Measurements from ENCODE around the gene KDM4D. TPM values are rescaled to one million over a fixed set of nuclear protein-coding genes. Genes with fewer than 3 reads are reported as not detected.

Gene KDM4D
- 0.21 TPM for total RNA-seq (2013)
- polyA plus RNA-seq (under 1 TPM in 2 of 3 donors, not detected in 1; 0.03 to 0.16 TPM), polyA minus RNA-seq (0.14 TPM in 1 of 2 replicates, not detected in the other), total RNA-seq (0 to 1.3 (median 0.13) reads per million in 11 experiments)

DNA sequence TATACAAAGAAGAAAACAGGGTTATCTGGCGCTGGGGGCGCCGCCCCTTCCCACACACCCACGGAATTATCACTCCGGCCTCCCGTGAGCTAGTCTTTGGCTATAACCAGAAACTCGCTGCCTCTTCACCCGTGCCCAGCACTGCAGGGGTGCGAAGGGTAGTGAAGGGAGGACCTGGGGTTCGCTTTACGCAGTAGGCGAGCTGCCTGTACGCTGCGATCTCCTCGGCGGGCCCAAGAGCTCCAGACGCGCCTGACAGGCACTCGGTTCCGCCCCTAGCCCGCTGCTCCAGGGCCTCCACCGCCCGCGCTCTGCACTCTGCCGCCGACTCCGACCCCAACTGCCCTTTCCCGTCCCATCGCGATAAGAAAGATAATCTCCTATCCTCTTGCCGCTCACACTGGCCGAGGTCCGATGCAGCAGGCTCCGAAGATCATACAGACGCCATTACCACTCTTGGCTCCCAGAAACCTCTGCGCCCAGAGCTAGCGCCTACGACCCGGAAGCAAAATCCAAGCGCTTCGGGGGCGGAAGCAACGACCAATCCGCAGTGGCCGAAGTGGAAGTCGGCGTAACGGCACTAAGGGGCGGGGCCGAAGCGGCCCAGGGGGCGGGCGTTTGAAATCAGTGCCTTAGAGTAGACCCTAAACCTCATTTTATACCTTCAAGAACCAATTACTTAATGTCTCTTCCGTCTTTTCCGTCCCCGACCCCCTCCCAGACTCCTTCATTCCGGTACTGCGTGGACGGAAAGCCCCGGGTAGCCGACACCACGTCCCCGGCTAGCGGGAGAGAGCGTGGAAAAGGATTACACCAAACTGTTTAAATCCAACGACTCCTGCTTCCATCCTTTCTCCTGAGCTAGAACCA is at the start of gene KDM4D, which contains the start of gene CWC15:
Gene KDM4D (plus strand): TSS at position 611 of the 870 bp plus-strand sequence. CDS start 23,664 bp downstream, outside the sequence.
Gene CWC15 (minus strand): TSS at position 458 of the 870 bp plus-strand sequence. CDS start 1,371 bp downstream, outside the sequence.
- peaks cover 5% of the 10 kb centered on the region for H3K4me1 Mint-ChIP-seq
- Histone ChIP-seq H4K20me1 (ENCODE audit: insufficient read depth, low read length) (no peaks in the 10 kb centered on the region), H3K79me2 (ENCODE audit: insufficient read depth, low read length) (peaks cover 17% of the 10 kb centered on the region), H3K27me3 (ENCODE audit: control insufficient read depth in 2 of 2, insufficient read depth in 2 of 2, low read length in 2 of 2) (peaks cover 0 to 2% of the 10 kb centered on the region in 2 donors), H3K4me1 (ENCODE audit: control insufficient read depth in 1 of 2, insufficient read depth in 2 of 2, low read length in 2 of 2) (peaks cover 12 to 16% of the 10 kb centered on the region in 2 donors), H3K9ac (ENCODE audit: insufficient read depth, low read length, poor library complexity, severe bottlenecking) (peak within 1 kb of the TSS; percentile 92), H2AFZ (ENCODE audit: insufficient read depth, low read depth, low read length, poor library complexity, severe bottlenecking) (peak within 1 kb of the TSS; percentile 98), H3K4me3 (replicated peaks in 1 of 3; ENCODE audit: low read depth in 2 of 3, low read length in 3 of 3) (peak within 1 kb of the TSS; percentile 67 to 93 (median 91)), H3K9me3 (replicated peaks in 1 of 2; ENCODE audit: control insufficient read depth in 1 of 2, insufficient read depth in 1 of 2, low read length in 2 of 2) (no peaks in the 10 kb centered on the region), H3K4me2 (replicated peaks; ENCODE audit: extremely low read depth, low read length, poor library complexity, severe bottlenecking) (peak within 1 kb of the TSS; percentile 90), H3K27ac (ENCODE audit: low read depth in 1 of 2, low read length in 2 of 2) (peak within 1 kb of the TSS; percentile 71 to 94), H3K36me3 (replicated peaks in 1 of 2; ENCODE audit: control insufficient read depth in 1 of 2, insufficient read depth in 2 of 2, low read length in 2 of 2) (peaks cover 32 to 37% of the 10 kb centered on the region in 2 donors)
- peaks cover 0 to 4% (median 2%) of the 10 kb centered on the region in 3 donors for H3K27me3 Mint-ChIP-seq (ENCODE audit: low read depth in 3 of 3)
- H3K27ac Mint-ChIP-seq = peak within 1 kb of the TSS; percentile 92 to 99 (median 95)
- no peak for TF ChIP-seq CTCF (IDR thresholded peaks at IDR 0.05)
- DNase-seq = peak; percentile 88 to 93 (median 88)
- peak within 1 kb of the TSS; percentile 96 to 100 for H3K4me3 Mint-ChIP-seq
- peaks cover 0 to 5% (median 0%) of the 10 kb centered on the region in 7 donors for H3K9me3 Mint-ChIP-seq
- under 1% methylated on average over 54 of the region's 66 CpGs for WGBS (ENCODE audit: insufficient coverage)
- intact Hi-C loops (cut with micrococcal nuclease) = loop anchor here (5.0 kb wide), 1 partner anchor 814 kb away; the partner anchor contains the start of gene FAM76B (in 2 of the 2)
- H3K36me3 Mint-ChIP-seq = peaks cover 34 to 37% of the 10 kb centered on the region in 2 donors

- Histone ChIP-seq H3K27me3 (ENCODE audit: control insufficient read depth in 2 of 2, insufficient read depth in 2 of 2, low read length in 2 of 2) (no peaks in the 10 kb centered on the region), H3K4me2 (replicated peaks; ENCODE audit: extremely low read depth, low read length, poor library complexity, severe bottlenecking) (no peak overlapping the region), H3K4me1 (ENCODE audit: control insufficient read depth in 1 of 2, insufficient read depth in 2 of 2, low read length in 2 of 2) (peaks cover 11 to 13% of the 10 kb centered on the region in 2 donors), H3K36me3 (replicated peaks in 1 of 2; ENCODE audit: control insufficient read depth in 1 of 2, insufficient read depth in 2 of 2, low read length in 2 of 2) (no peaks in the 10 kb centered on the region), H3K4me3 (replicated peaks in 1 of 3; ENCODE audit: low read depth in 2 of 3, low read length in 3 of 3) (no peak overlapping the region), H4K20me1 (ENCODE audit: insufficient read depth, low read length) (no peaks in the 10 kb centered on the region), H3K79me2 (ENCODE audit: insufficient read depth, low read length) (no peaks in the 10 kb centered on the region), H3K27ac (ENCODE audit: low read depth in 1 of 2, low read length in 2 of 2) (no peak overlapping the region), H2AFZ (ENCODE audit: insufficient read depth, low read depth, low read length, poor library complexity, severe bottlenecking) (peak overlapping the region; percentile 9), H3K9me3 (replicated peaks in 1 of 2; ENCODE audit: control insufficient read depth in 1 of 2, insufficient read depth in 1 of 2, low read length in 2 of 2) (no peaks in the 10 kb centered on the region), H3K9ac (ENCODE audit: insufficient read depth, low read length, poor library complexity, severe bottlenecking) (no peak overlapping the region)
- Mint-ChIP-seq H3K4me1 (peaks cover 37% of the 10 kb centered on the region), H3K4me3 (no peak overlapping the region), H3K27me3 (ENCODE audit: low read depth in 3 of 3) (peaks cover 0 to 3% (median 2%) of the 10 kb centered on the region in 3 donors), H3K36me3 (no peaks in the 10 kb centered on the region), H3K27ac (no peak overlapping the region), H3K9me3 (peaks cover 0 to 7% (median 3%) of the 10 kb centered on the region in 7 donors)
- 55% methylated on average over 4 of the region's 6 CpGs for WGBS (ENCODE audit: insufficient coverage)
- DNase-seq = no peak
- intact Hi-C loops (cut with micrococcal nuclease) = no loop called here
- TF ChIP-seq CTCF (IDR thresholded peaks at IDR 0.05) = no peak
Measured at GRCh38 chr11:94924171-94924572, 49.3 kb upstream of the KDM4D start.

Measured in CD14-positive monocyte (primary cell).